H9 (cell line): ENCODE data around the gene RBX1. TPM values are rescaled to one million over a fixed set of nuclear protein-coding genes. Genes with fewer than 3 reads are reported as not detected.

Source experiments
- DNase-seq: peaks from one replicate; pipeline ENCODE4 v3.0.0-alpha.2; 2017
- H2AFZ ChIP-seq: one replicate; pipeline ENCODE4 v1.6.1; 2013; ENCODE audit warnings: mild to moderate bottlenecking, low read length, control low read depth, moderate library complexity
- H2AK5ac ChIP-seq: 2 replicates; pipeline ENCODE4 v1.6.1; 2013; ENCODE audit warnings: low read length, control low read depth, mixed read lengths; ENCODE audit not compliant: insufficient read length
- H2BK120ac ChIP-seq: one replicate; pipeline ENCODE4 v1.6.1; 2013; ENCODE audit warnings: low read depth, mild to moderate bottlenecking, low read length, control low read depth, inconsistent platforms; ENCODE audit not compliant: poor library complexity, severe bottlenecking
- H2BK12ac ChIP-seq: 2 replicates; pipeline ENCODE4 v1.6.1; 2013; ENCODE audit warnings: low read length, control low read depth, mixed read lengths, low read depth; ENCODE audit not compliant: insufficient read length
- H2BK15ac ChIP-seq: 2 replicates; pipeline ENCODE4 v1.6.1; 2013; ENCODE audit warnings: low read depth, low read length, control low read depth
- H2BK20ac ChIP-seq: one replicate; pipeline ENCODE4 v1.6.1; 2013; ENCODE audit warnings: low read depth, mild to moderate bottlenecking, low read length, control low read depth, inconsistent platforms; ENCODE audit not compliant: poor library complexity, severe bottlenecking
- H2BK5ac ChIP-seq: 2 replicates; pipeline ENCODE4 v1.6.1; 2013; ENCODE audit warnings: low read length, control low read depth, mixed read lengths; ENCODE audit not compliant: insufficient read length
- H3K14ac ChIP-seq: 2 replicates; pipeline ENCODE4 v1.6.1; 2013; ENCODE audit warnings: low read length, control low read depth; ENCODE audit not compliant: insufficient read depth
- H3K18ac ChIP-seq: 2 replicates; pipeline ENCODE4 v1.6.1; 2013; ENCODE audit warnings: low read depth, mild to moderate bottlenecking, mixed read lengths, low read length, control low read depth; ENCODE audit not compliant: insufficient read length
- H3K23ac ChIP-seq: 2 replicates; pipeline ENCODE4 v1.6.1; 2013; ENCODE audit warnings: low read length, control low read depth, mixed read lengths, low read depth; ENCODE audit not compliant: insufficient read length
- H3K23me2 ChIP-seq: 2 replicates; pipeline ENCODE4 v1.6.1; 2013; ENCODE audit warnings: low read depth, mild to moderate bottlenecking, mixed read lengths, low read length, control low read depth; ENCODE audit not compliant: insufficient read length, poor library complexity, severe bottlenecking
- H3K27ac ChIP-seq: 2 replicates; pipeline ENCODE4 v1.5.1; 2013; ENCODE audit warnings: low read length, control low read depth, mixed read lengths, low read depth; ENCODE audit not compliant: insufficient read length
- H3K27me3 ChIP-seq: 2 replicates; pipeline ENCODE4 v1.6.1; 2013; ENCODE audit warnings: low read length, control low read depth, inconsistent platforms; ENCODE audit not compliant: insufficient read depth
- H3K4ac ChIP-seq: 2 replicates; pipeline ENCODE4 v1.6.1; 2013; ENCODE audit warnings: low read depth, mild to moderate bottlenecking, control low read depth, inconsistent platforms, low read length, moderate library complexity
- H3K4me1 ChIP-seq: 2 replicates; pipeline ENCODE4 v1.6.1; 2013; ENCODE audit warnings: low read length, control low read depth, inconsistent platforms; ENCODE audit not compliant: insufficient read depth
- H3K4me2 ChIP-seq: 2 replicates; pipeline ENCODE4 v1.6.1; 2013; ENCODE audit warnings: low read length, control low read depth, mixed read lengths; ENCODE audit not compliant: insufficient read length, insufficient read depth
- H3K56ac ChIP-seq: 2 replicates; pipeline ENCODE4 v1.6.1; 2013; ENCODE audit warnings: low read depth, mild to moderate bottlenecking, mixed read lengths, low read length, control low read depth; ENCODE audit not compliant: insufficient read length
- H3K79me1 ChIP-seq: 2 replicates; pipeline ENCODE4 v1.6.1; 2013; ENCODE audit warnings: low read depth, mild to moderate bottlenecking, moderate library complexity, low read length, control low read depth, inconsistent platforms; ENCODE audit not compliant: insufficient read depth, poor library complexity, severe bottlenecking
- H3K79me2 ChIP-seq: 2 replicates; pipeline ENCODE4 v1.6.1; 2013; ENCODE audit warnings: low read length, control low read depth, inconsistent platforms; ENCODE audit not compliant: insufficient read depth
- H3K9ac ChIP-seq: 2 replicates; pipeline ENCODE4 v1.6.1; 2013; ENCODE audit warnings: low read length, control low read depth, mixed read lengths; ENCODE audit not compliant: insufficient read length; ENCODE audit errors: extremely low read depth
- H3K9me3 ChIP-seq: one replicate; pipeline ENCODE4 v1.6.1; 2013; ENCODE audit warnings: low read depth, low read length, inconsistent platforms; ENCODE audit not compliant: control insufficient read depth
- H3T11ph ChIP-seq: one replicate; pipeline ENCODE4 v1.6.1; 2013; ENCODE audit warnings: mild to moderate bottlenecking, low read length, control low read depth, inconsistent platforms
- H4K20me1 ChIP-seq: one replicate; pipeline ENCODE4 v1.6.1; 2013; ENCODE audit not compliant: control insufficient read depth, insufficient read length, insufficient read depth
- H4K5ac ChIP-seq: 2 replicates; pipeline ENCODE4 v1.6.1; 2013; ENCODE audit warnings: low read depth, mild to moderate bottlenecking, mixed read lengths, low read length, control low read depth; ENCODE audit not compliant: insufficient read length
- H4K8ac ChIP-seq: replicated peaks from 2 replicates; pipeline ENCODE4 v1.6.1; 2013; ENCODE audit warnings: low read length, control low read depth, mixed read lengths, low read depth; ENCODE audit not compliant: insufficient read length
- H4K91ac ChIP-seq: 2 replicates; pipeline ENCODE4 v1.6.1; 2013; ENCODE audit warnings: low read depth, mild to moderate bottlenecking, moderate library complexity, mixed read lengths, low read length, control low read depth; ENCODE audit not compliant: insufficient read length
- H3K27ac Mint-ChIP-seq, 3 experiments: 2 replicates in 2 of 3; 3 replicates in 1 of 3; pipeline ENCODE4 v1.8.0; 2020 to 2021; ENCODE audit warnings: mixed read lengths in 3 of 3, mild to moderate bottlenecking in 1 of 3, moderate library complexity in 1 of 3
- H3K27me3 Mint-ChIP-seq: 2 replicates; pipeline ENCODE4 v1.8.0; 2021; ENCODE audit warnings: low read depth, mild to moderate bottlenecking, moderate library complexity, mixed read lengths
- H3K36me3 Mint-ChIP-seq, 3 experiments: 2 replicates in 2 of 3; 3 replicates in 1 of 3; pipeline ENCODE4 v1.8.0; 2020 to 2021; ENCODE audit warnings: low read depth in 3 of 3, mixed read lengths in 3 of 3; ENCODE audit not compliant: insufficient read depth in 1 of 3
- H3K4me1 Mint-ChIP-seq, 2 experiments: 2 replicates each; pipeline ENCODE4 v1.8.0; 2020; ENCODE audit warnings: mixed read lengths in 2 of 2
- H3K4me3 Mint-ChIP-seq, 2 experiments: 2 replicates in 1 of 2; 3 replicates in 1 of 2; pipeline ENCODE4 v1.8.0; 2020 to 2021; ENCODE audit warnings: mild to moderate bottlenecking in 2 of 2, mixed read lengths in 2 of 2, moderate library complexity in 1 of 2
- H3K9me3 Mint-ChIP-seq, 2 experiments: 2 replicates in 1 of 2; 3 replicates in 1 of 2; pipeline ENCODE4 v1.8.0; 2020; ENCODE audit warnings: mild to moderate bottlenecking in 2 of 2, mixed read lengths in 2 of 2, moderate library complexity in 1 of 2
- WGBS: extraction: QIAGEN DNeasy Blood & Tissue Kit; methylation state at CpG from one replicate; pipeline ENCODE4 v1.1.7; 2013; ENCODE audit warnings: missing lambda C conversion rate, low lambda C conversion rate, mixed read lengths; ENCODE audit not compliant: insufficient read length; ENCODE audit errors: extremely low coverage; 5-methylcytosine and 5-hydroxymethylcytosine counted together
- total RNA-seq: library from RNA; stranded (reverse); gene quantifications from 2 replicates; pipeline ENCODE4 v1.2.1, GENCODE V29; 2021
- TF ChIP-seq, protein P1 (sequence below): fragments of 200-600 bp; sonication (generic); conservative IDR thresholded peaks from 3 replicates; pipeline ENCODE4 v1.8.0; 2021; ENCODE audit warnings: antibody characterized with exemption, mild to moderate bottlenecking

Gene RBX1
- total RNA-seq, 1 experiment from 2014 or later: 85.6 TPM

GRCh38 chr22:40955571-40955970 is 4.4 kb downstream of the RBX1 start:
- H3T11ph ChIP-seq: no peak overlapping the region
- H2AK5ac ChIP-seq: no peak overlapping the region
- no peak overlapping the region for H3K56ac ChIP-seq
- H4K20me1 ChIP-seq: no peaks in the 10 kb centered on the region
- H4K8ac ChIP-seq: no peak overlapping the region
- no peaks in the 10 kb centered on the region for H3K9me3 Mint-ChIP-seq
- no peaks in the 10 kb centered on the region for H3K4me1 ChIP-seq
- no peak overlapping the region for H4K91ac ChIP-seq
- no peak overlapping the region for H2BK5ac ChIP-seq
- no peak overlapping the region for H3K14ac ChIP-seq
- peaks cover 17% of the 10 kb centered on the region; the same call in 1 of the 2 replicates for H3K79me2 ChIP-seq
- H3K27me3 ChIP-seq: no peaks in the 10 kb centered on the region
- no peaks in the 10 kb centered on the region for H3K9me3 ChIP-seq
- H3K4ac ChIP-seq: no peak overlapping the region
- no peak overlapping the region for H3K27ac Mint-ChIP-seq
- TF ChIP-seq, protein P1, sequence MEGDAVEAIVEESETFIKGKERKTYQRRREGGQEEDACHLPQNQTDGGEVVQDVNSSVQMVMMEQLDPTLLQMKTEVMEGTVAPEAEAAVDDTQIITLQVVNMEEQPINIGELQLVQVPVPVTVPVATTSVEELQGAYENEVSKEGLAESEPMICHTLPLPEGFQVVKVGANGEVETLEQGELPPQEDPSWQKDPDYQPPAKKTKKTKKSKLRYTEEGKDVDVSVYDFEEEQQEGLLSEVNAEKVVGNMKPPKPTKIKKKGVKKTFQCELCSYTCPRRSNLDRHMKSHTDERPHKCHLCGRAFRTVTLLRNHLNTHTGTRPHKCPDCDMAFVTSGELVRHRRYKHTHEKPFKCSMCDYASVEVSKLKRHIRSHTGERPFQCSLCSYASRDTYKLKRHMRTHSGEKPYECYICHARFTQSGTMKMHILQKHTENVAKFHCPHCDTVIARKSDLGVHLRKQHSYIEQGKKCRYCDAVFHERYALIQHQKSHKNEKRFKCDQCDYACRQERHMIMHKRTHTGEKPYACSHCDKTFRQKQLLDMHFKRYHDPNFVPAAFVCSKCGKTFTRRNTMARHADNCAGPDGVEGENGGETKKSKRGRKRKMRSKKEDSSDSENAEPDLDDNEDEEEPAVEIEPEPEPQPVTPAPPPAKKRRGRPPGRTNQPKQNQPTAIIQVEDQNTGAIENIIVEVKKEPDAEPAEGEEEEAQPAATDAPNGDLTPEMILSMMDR: no peak
- peaks cover 10% of the 10 kb centered on the region for H3K23me2 ChIP-seq
- H2BK20ac ChIP-seq: no peak overlapping the region
- DNase-seq: no peak
- no peak overlapping the region for H3K18ac ChIP-seq
- peaks cover 11% of the 10 kb centered on the region for H3K79me1 ChIP-seq
- H3K23ac ChIP-seq: no peak overlapping the region
- no peak overlapping the region for H2BK15ac ChIP-seq
- H2BK120ac ChIP-seq: no peak overlapping the region
- H3K4me3 Mint-ChIP-seq: no peak overlapping the region
- no peak overlapping the region for H3K4me2 ChIP-seq
- H3K27ac ChIP-seq: no peak overlapping the region
- no peak overlapping the region for H3K9ac ChIP-seq
- no peak overlapping the region for H2AFZ ChIP-seq
- no peak overlapping the region for H2BK12ac ChIP-seq
- no peak overlapping the region for H4K5ac ChIP-seq
- peaks cover 10 to 12% of the 10 kb centered on the region in 2 experiments for H3K4me1 Mint-ChIP-seq
- peaks cover 2% of the 10 kb centered on the region; the same call in 1 of the 2 replicates for H3K27me3 Mint-ChIP-seq
- peaks cover 27 to 63% (median 62%) of the 10 kb centered on the region in 3 experiments for H3K36me3 Mint-ChIP-seq
- no CpG with 5 or more reads among the region's 3 CpGs for WGBS
